A673 (cell line): ENCODE measurements around the gene TRAPPC14. TPM values are rescaled to one million over a fixed set of nuclear protein-coding genes. Genes with fewer than 3 reads are reported as not detected.
"Not testable (repeated sequence)": the region's sequence is repeated elsewhere in the genome, so short reads cannot be mapped to it uniquely, and the experiment has no call there.

ENCODE experiments used
- BruUV-seq: library from RNA; stranded (reverse); fragments of 400-500 nt; replicated peaks from 2 replicates; lab custom pipeline; 2021; lab: Mats Ljungman, UMichigan
- CTCF ChIA-PET: fragments of 300-600 bp; sonication (Branson Sonifier 250); formaldehyde crosslinking; loops from one replicate; lab custom pipeline; 2022; ENCODE audit warnings: antibody characterized with exemption; lab: Charles Lee
- POLR2A ChIA-PET: fragments of 300-600 bp; sonication (Branson Sonifier 250); formaldehyde crosslinking; loops from one replicate; lab custom pipeline; 2022; ENCODE audit warnings: antibody characterized with exemption; ENCODE audit not compliant: low non-redundant PET; lab: Charles Lee
- DNase-seq: peaks from one replicate; pipeline ENCODE4 v3.0.0-alpha.2; 2015; ENCODE audit warnings: low spot score
- H3K27ac ChIP-seq: fragments of 200-600 bp; sonication (generic); 2 replicates; pipeline ENCODE4 v1.5.1; 2016; ENCODE audit warnings: mixed run types, low read depth, mild to moderate bottlenecking, mixed read lengths, antibody characterized with exemption, low read length; ENCODE audit not compliant: poor library complexity, severe bottlenecking
- H3K27me3 ChIP-seq: fragments of 200-600 bp; sonication (generic); replicated peaks from 2 replicates; pipeline ENCODE4 v1.6.1; 2017; ENCODE audit warnings: mixed run types, low read depth, mild to moderate bottlenecking, mixed read lengths, antibody characterized with exemption, low read length; ENCODE audit not compliant: insufficient read depth, poor library complexity
- H3K36me3 ChIP-seq: fragments of 200-600 bp; sonication (generic); 2 replicates; pipeline ENCODE4 v1.6.1; 2016; ENCODE audit warnings: mixed run types, mild to moderate bottlenecking, mixed read lengths, antibody characterized with exemption, low read length; ENCODE audit not compliant: insufficient read depth, poor library complexity, severe bottlenecking
- H3K4me1 ChIP-seq: fragments of 200-600 bp; sonication (generic); 2 replicates; pipeline ENCODE4 v1.6.1; 2017; ENCODE audit warnings: mixed run types, mild to moderate bottlenecking, mixed read lengths, antibody characterized with exemption, low read length; ENCODE audit not compliant: insufficient read depth, poor library complexity, severe bottlenecking
- H3K4me3 ChIP-seq: fragments of 200-600 bp; sonication (generic); 2 replicates; pipeline ENCODE4 v1.5.1; 2016; ENCODE audit warnings: low read depth, mixed run types, mild to moderate bottlenecking, mixed read lengths, low read length; ENCODE audit not compliant: poor library complexity, severe bottlenecking
- H3K9me3 ChIP-seq: fragments of 200-600 bp; sonication (generic); 2 replicates; pipeline ENCODE4 v1.6.1; 2016; ENCODE audit warnings: mixed run types, low read depth, mild to moderate bottlenecking, mixed read lengths, antibody characterized with exemption, low read length; ENCODE audit not compliant: poor library complexity, severe bottlenecking
- EZH2 ChIP-seq: fragments of 200-600 bp; sonication (generic); IDR thresholded peaks from 2 replicates; pipeline ENCODE4 v1.6.1; 2017; ENCODE audit warnings: borderline replicate concordance, low read depth, mild to moderate bottlenecking, mixed read lengths, antibody characterized with exemption, low read length; ENCODE audit not compliant: poor library complexity, severe bottlenecking
- intact Hi-C: fragments of 100-400 bp; cut with micrococcal nuclease; formaldehyde crosslinking; loops from one replicate; pipeline ENCODE4 v1.10.0; 2022; ENCODE audit not compliant: unreplicated experiment
- total RNA-seq: library from RNA; stranded (reverse); gene quantifications from 2 replicates; pipeline ENCODE4 v1.2.3, GENCODE V29; 2021
- TF ChIP-seq, protein P1 (sequence below): fragments of 300-800, 200-600 bp; sonication (generic); conservative IDR thresholded peaks from 2 replicates; pipeline ENCODE4 v1.5.1; 2017; ENCODE audit warnings: low read depth, mild to moderate bottlenecking, antibody characterized with exemption, low read length, moderate library complexity, mixed read lengths

TRAPPC14 gene
- total RNA-seq, 1 experiment from 2014 or later = 22.6 TPM

DNA sequence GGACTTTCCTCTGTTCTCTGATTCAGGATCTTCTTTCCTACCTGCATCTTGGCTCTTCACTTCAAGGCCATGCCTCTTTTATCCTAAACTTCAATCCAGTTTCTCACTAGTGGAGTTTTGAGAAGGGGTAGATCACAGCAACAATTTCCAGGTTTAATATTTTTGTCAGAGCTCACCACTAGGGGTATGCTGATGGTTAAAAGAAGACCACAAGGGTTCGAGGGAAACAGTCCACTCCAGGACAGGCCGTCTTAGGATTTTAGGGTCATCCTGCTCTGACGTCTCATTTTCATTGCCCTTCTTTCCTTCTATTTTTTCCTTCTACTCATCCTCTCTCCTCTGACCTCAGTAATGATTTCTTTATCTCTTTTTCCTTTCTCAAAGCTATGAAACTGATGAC, 30.5 kb upstream of the TRAPPC14 start:
- TF ChIP-seq EZH2 = no peak
- TF ChIP-seq, protein P1, sequence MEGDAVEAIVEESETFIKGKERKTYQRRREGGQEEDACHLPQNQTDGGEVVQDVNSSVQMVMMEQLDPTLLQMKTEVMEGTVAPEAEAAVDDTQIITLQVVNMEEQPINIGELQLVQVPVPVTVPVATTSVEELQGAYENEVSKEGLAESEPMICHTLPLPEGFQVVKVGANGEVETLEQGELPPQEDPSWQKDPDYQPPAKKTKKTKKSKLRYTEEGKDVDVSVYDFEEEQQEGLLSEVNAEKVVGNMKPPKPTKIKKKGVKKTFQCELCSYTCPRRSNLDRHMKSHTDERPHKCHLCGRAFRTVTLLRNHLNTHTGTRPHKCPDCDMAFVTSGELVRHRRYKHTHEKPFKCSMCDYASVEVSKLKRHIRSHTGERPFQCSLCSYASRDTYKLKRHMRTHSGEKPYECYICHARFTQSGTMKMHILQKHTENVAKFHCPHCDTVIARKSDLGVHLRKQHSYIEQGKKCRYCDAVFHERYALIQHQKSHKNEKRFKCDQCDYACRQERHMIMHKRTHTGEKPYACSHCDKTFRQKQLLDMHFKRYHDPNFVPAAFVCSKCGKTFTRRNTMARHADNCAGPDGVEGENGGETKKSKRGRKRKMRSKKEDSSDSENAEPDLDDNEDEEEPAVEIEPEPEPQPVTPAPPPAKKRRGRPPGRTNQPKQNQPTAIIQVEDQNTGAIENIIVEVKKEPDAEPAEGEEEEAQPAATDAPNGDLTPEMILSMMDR = peak; percentile 29; the same call in 1 of the 2 replicates
- CTCF ChIA-PET = no interaction called here
- peaks cover 11% of the 10 kb centered on the region for H3K4me1 ChIP-seq
- no peak overlapping the region for H3K27ac ChIP-seq
- DNase-seq = no peak
- H3K4me3 ChIP-seq = no peak overlapping the region
- no peaks in the 10 kb centered on the region for H3K27me3 ChIP-seq
- H3K9me3 ChIP-seq = no peaks in the 10 kb centered on the region
- no peaks in the 10 kb centered on the region for H3K36me3 ChIP-seq
- POLR2A ChIA-PET = no interaction called here
- BruUV-seq = no TSS peak
- intact Hi-C loops = no loop called here

DNA sequence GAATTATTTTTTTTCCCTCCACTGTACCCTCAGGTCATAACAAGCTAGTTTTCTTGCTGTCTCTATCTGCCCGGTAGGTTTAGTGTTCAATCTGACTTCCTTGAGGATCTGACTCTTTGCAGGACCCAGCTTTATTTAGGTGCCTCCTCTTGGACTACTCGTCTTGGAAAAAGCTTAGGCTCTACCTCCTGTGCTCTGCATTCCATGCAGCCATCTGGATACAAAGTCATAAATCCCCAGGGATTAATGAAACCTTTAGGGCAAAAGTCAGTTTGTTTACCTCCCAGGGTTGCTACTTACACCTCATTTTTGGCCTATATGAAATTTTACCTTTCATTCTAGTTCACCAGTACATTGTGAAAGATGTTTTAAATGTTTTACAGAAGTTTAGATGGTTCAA, 27.2 kb upstream of the TRAPPC14 start:
- H3K4me3 ChIP-seq = no peak overlapping the region
- no peak overlapping the region for H3K27ac ChIP-seq
- CTCF ChIA-PET = no interaction called here

DNA sequence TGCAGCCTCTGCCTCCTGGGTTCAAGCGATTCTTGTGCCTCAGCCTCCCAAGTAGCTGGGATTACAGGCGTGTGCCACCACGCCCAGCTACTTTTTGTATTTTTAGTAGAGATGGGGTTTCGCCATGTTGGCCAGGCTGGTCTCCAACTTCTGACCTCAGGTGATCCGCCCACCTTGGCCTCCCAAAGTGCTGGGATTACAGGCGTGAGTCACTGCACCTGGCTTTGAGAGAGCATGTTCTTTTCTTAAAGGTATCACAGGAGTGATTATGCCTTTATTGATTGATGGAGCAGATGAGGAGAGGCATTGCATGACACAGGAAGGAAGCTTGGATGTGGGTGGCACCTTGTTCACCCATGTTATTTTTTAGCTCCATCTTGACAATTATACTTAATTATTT, 24.6 kb upstream of the TRAPPC14 start:
- H3K4me3 ChIP-seq, DNase-seq, H3K27ac ChIP-seq, intact Hi-C loops, H3K4me1 ChIP-seq, BruUV-seq, H3K9me3 ChIP-seq, H3K36me3 ChIP-seq, POLR2A ChIA-PET, CTCF ChIA-PET, H3K27me3 ChIP-seq: not testable (repeated sequence)

More for the DNA sequence above, 27.2 kb upstream of the TRAPPC14 start:
- no peaks in the 10 kb centered on the region for H3K36me3 ChIP-seq
- TF ChIP-seq, protein P1 = no peak
- no peak for TF ChIP-seq EZH2
- no peaks in the 10 kb centered on the region for H3K27me3 ChIP-seq
- DNase-seq = no peak
- intact Hi-C loops = no loop called here
- H3K4me1 ChIP-seq = peaks cover 6% of the 10 kb centered on the region
- H3K9me3 ChIP-seq = no peaks in the 10 kb centered on the region
- POLR2A ChIA-PET = no interaction called here
- no TSS peak for BruUV-seq

DNA sequence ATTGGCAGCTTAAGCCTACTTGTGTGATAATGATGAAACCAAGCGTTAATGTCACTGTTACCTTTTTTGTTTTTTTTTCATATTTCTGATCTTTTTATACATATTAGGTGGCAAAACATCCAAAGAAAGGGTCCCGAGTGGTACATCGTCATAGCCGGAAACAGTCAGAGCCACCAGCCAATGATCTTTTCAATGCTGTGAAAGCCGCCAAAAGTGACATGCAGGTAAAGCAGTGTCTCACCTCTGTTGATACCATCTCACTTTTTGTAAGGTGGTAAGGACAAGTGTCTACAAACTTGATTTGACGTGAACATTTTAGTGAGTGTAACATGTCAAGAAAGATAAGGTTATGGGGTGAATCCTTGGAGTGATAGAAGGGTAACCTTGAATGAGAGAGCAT, 24.1 kb upstream of the TRAPPC14 start:
- H3K4me1 ChIP-seq, intact Hi-C loops, H3K27ac ChIP-seq, H3K4me3 ChIP-seq, CTCF ChIA-PET, DNase-seq, H3K27me3 ChIP-seq, BruUV-seq, POLR2A ChIA-PET, H3K9me3 ChIP-seq, H3K36me3 ChIP-seq: not testable (repeated sequence)

DNA sequence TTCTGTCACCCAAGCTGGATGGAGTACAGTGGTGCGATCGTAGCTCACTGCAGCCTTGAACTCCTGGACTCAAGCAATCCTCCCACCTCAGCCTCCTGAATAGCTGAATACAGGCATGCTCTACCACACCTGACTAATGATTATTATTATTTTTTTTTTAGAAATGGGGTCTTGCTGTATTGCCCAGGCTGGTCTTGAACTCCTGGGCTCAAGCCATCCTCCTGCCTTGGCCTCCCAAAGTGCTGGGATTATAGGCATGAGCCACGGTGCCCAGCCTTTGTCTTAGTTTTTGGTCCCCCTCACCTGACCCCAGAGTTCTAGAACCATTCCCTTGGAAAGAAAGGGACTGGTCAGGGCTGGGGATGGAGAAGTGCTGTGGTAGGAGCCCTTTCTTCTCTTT, 21.6 kb upstream of the TRAPPC14 start:
- H3K9me3 ChIP-seq, BruUV-seq, H3K27me3 ChIP-seq, CTCF ChIA-PET, H3K27ac ChIP-seq, H3K36me3 ChIP-seq, H3K4me3 ChIP-seq, POLR2A ChIA-PET, H3K4me1 ChIP-seq, DNase-seq, intact Hi-C loops: not testable (repeated sequence)
